Measurements from ENCODE around the gene POMT1.
A peak's percentile ranks its signal among the peaks of the same experiment; 100 is the strongest.

POMT1 gene

GRCh38 chr9:131566158-131566557, 63.4 kb downstream of the POMT1 start:
- Histone ChIP-seq H3K23ac (ENCODE audit: low read depth, low read length, poor library complexity) (no peak overlapping the region), H3K79me1 (ENCODE audit: low read depth, low read length) (no peaks in the 10 kb centered on the region), H3K9me3 (replicated peaks in 1 of 2; ENCODE audit: control insufficient read depth in 2 of 2, insufficient read depth in 1 of 2, low read depth in 1 of 2, low read length in 2 of 2) (peaks cover 3% of the 10 kb centered on the region in 2 donors), H3K4ac (ENCODE audit: low read length) (no peak overlapping the region), H2BK120ac (ENCODE audit: low read depth, low read length) (no peak overlapping the region), H3K4me2 (ENCODE audit: insufficient read depth, low read length, poor library complexity, severe bottlenecking) (no peak overlapping the region), H2AK5ac (ENCODE audit: low read depth, low read length) (no peak overlapping the region), H3K27ac (replicated peaks; ENCODE audit: low read length) (no peak overlapping the region), H3K4me1 (ENCODE audit: control insufficient read depth in 2 of 2, insufficient read depth in 1 of 2, low read depth in 1 of 2, low read length in 2 of 2) (no peaks in the 10 kb centered on the region), H3K27me3 (ENCODE audit: control insufficient read depth in 3 of 3, insufficient read depth in 3 of 3, low read depth in 1 of 3, low read length in 3 of 3) (no peaks in the 10 kb centered on the region), H3K4me3 (ENCODE audit: low read length in 2 of 2) (no peak overlapping the region), H2BK12ac (ENCODE audit: low read length) (no peak overlapping the region), H3K36me3 (replicated peaks in 1 of 2; ENCODE audit: control insufficient read depth in 2 of 2, insufficient read depth in 2 of 2, low read length in 2 of 2) (no peaks in the 10 kb centered on the region), H2AFZ (ENCODE audit: low read length) (no peak overlapping the region), H2BK5ac (ENCODE audit: low read length) (no peak overlapping the region), H4K8ac (ENCODE audit: low read depth, low read length) (no peak overlapping the region), H3K18ac (ENCODE audit: low read length) (no peak overlapping the region), H4K91ac (ENCODE audit: low read depth, low read length, poor library complexity) (no peak overlapping the region), H3K9ac (ENCODE audit: low read depth, low read length, poor library complexity) (no peak overlapping the region), H2BK15ac (ENCODE audit: low read length) (no peak overlapping the region), H3K14ac (ENCODE audit: low read length) (no peak overlapping the region)
- DNase-seq (ENCODE audit: low spot score) = no peak
- no CpG with 5 or more reads among the region's 3 CpGs for WGBS, 2 donors (ENCODE audit: extremely low coverage in 2 of 2, insufficient read length in 2 of 2, insufficient replicate concordance in 1 of 2)

DNA sequence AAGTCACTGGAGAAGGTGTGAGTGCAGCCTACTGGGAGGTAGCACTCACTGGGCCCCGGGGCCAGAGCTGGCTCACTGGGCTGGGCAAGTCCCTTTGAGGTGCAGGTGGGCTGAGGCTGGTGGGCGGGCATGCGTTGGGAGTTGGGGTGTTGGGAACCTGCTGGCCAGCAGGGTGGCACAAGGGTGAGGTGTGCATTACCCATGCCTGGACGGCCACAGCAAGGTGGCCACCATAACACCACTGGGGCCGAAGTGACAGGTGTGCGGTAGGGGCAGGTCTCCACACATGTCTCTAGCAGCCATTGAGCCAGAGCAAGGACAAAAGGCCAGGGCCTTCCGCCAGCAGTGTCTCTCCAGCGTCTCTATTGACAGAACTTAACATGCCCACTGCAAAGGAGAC, 65.2 kb downstream of the POMT1 start:
- H3K79me1 ChIP-seq (ENCODE audit: low read depth, low read length) = no peaks in the 10 kb centered on the region
- no peak overlapping the region for H2BK15ac ChIP-seq (ENCODE audit: low read length)
- no peak overlapping the region for H2BK12ac ChIP-seq (ENCODE audit: low read length)
- no peak overlapping the region for H4K91ac ChIP-seq (ENCODE audit: low read depth, low read length, poor library complexity)
- no peak overlapping the region for H3K23ac ChIP-seq (ENCODE audit: low read depth, low read length, poor library complexity)
- peaks cover 0 to 7% of the 10 kb centered on the region in 2 donors for H3K36me3 ChIP-seq (replicated peaks in 1 of 2; ENCODE audit: control insufficient read depth in 2 of 2, insufficient read depth in 2 of 2, low read length in 2 of 2)
- WGBS, 2 donors (ENCODE audit: extremely low coverage in 2 of 2, insufficient read length in 2 of 2, insufficient replicate concordance in 1 of 2) = no CpG with 5 or more reads among the region's 8 CpGs
- H2AK5ac ChIP-seq (ENCODE audit: low read depth, low read length) = peak overlapping the region; percentile 20
- H3K18ac ChIP-seq (ENCODE audit: low read length) = no peak overlapping the region
- no peak overlapping the region for H2BK5ac ChIP-seq (ENCODE audit: low read length)
- H3K4me2 ChIP-seq (ENCODE audit: insufficient read depth, low read length, poor library complexity, severe bottlenecking) = no peak overlapping the region
- no peak overlapping the region for H3K4ac ChIP-seq (ENCODE audit: low read length)
- H2BK120ac ChIP-seq (ENCODE audit: low read depth, low read length) = no peak overlapping the region
- H3K4me1 ChIP-seq (ENCODE audit: control insufficient read depth in 2 of 2, insufficient read depth in 1 of 2, low read depth in 1 of 2, low read length in 2 of 2) = no peaks in the 10 kb centered on the region
- H3K27me3 ChIP-seq (ENCODE audit: control insufficient read depth in 3 of 3, insufficient read depth in 3 of 3, low read depth in 1 of 3, low read length in 3 of 3) = no peaks in the 10 kb centered on the region
- H4K8ac ChIP-seq (ENCODE audit: low read depth, low read length) = no peak overlapping the region
- H3K4me3 ChIP-seq (ENCODE audit: low read length in 2 of 2) = peak overlapping the region in 1 of 2 donors; percentile 44
- H2AFZ ChIP-seq (ENCODE audit: low read length) = no peak overlapping the region
- H3K9ac ChIP-seq (ENCODE audit: low read depth, low read length, poor library complexity) = no peak overlapping the region
- H3K27ac ChIP-seq (replicated peaks; ENCODE audit: low read length) = no peak overlapping the region
- no peak for DNase-seq (ENCODE audit: low spot score)
- no peak overlapping the region for H3K14ac ChIP-seq (ENCODE audit: low read length)
- peaks cover 0 to 3% of the 10 kb centered on the region in 2 donors for H3K9me3 ChIP-seq (replicated peaks in 1 of 2; ENCODE audit: control insufficient read depth in 2 of 2, insufficient read depth in 1 of 2, low read depth in 1 of 2, low read length in 2 of 2)

Small RNAs within 50 kb of the gene (small RNA-seq; reads per million reads assigned to genes)
- gene SNORD62A (ENCODE audit: insufficient read depth) = 4.3 reads per million, percentile 11 among the genes with 10 or more reads in this experiment
- gene SNORD62B (ENCODE audit: insufficient read depth) = 7.1 reads per million, percentile 39 among the genes with 10 or more reads in this experiment

Measured in neuronal stem cell (in vitro differentiated cells).